ENCODE results near the gene GLIS1.

GRCh38 chr1:53599481-53599880 is 139.5 kb downstream of the GLIS1 start:
- TF ChIP-seq GATA3 (IDR thresholded peaks at IDR 0.05; ENCODE audit: low read depth, low read length): no peak
- no peak for TF ChIP-seq GATA2 (IDR thresholded peaks at IDR 0.05; ENCODE audit: low read depth, low read length)

Measured in SH-SY5Y (cell line).